HG02588 (cell line): ENCODE measurements around the gene BCKDHA.
"Not testable (repeated sequence)": the region's sequence is repeated elsewhere in the genome, so short reads cannot be mapped to it uniquely, and the experiment has no call there.

Source experiments
- ATAC-seq: cut with Tn5 transposase; IDR thresholded peaks from one replicate; pipeline ENCODE4 v1.9.1; 2021; ENCODE audit warnings: mild to moderate bottlenecking, moderate library complexity; ENCODE audit not compliant: unreplicated experiment

The BCKDHA gene

DNA sequence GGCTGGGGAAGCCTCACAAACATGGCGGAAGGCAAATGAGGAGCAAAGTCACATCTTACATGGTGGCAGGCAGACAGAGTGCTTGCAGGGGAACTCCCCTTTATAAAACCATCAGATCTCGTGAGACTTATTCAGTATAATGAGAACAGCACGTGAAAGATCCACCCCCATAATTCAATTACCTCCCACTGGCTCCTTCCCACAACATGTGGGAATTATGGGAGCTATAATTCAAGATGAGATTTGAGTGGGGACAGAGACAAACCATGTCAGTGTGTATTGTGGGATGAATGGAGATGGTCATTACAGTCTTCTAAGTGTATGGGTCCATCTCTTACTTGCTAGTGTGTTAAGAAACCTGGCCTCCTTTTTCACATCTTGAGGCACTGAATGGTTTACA lies 4.4 kb downstream of the BCKDHA start:
- ATAC-seq = no peak

GRCh38 chr19:41403181-41403970 lies 5.8 kb downstream of the BCKDHA start:
- ATAC-seq = no peak

DNA sequence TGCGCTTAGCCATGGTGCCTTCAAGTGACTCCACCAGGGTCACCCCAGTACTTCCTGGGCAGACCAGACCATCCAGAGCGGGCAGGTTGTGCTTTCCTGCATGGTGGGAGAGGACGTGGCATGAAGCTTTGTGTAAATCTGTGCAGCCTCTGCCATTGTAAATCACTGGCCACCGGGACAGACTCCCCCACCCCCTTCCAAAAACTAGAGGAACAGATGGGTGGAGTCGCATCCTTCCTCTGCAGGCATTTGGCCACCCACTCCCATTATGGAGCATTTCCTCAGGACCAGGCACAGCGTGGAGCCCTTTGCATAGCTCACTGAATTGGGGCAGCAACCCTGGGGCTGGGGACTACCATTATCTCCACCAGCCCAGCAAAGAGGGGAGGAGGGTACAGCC lies 8.2 kb downstream of the BCKDHA start:
- ATAC-seq = no peak

- no peak for ATAC-seq
Observed at GRCh38 chr19:41407271-41407670, 9.7 kb downstream of the BCKDHA start.

DNA sequence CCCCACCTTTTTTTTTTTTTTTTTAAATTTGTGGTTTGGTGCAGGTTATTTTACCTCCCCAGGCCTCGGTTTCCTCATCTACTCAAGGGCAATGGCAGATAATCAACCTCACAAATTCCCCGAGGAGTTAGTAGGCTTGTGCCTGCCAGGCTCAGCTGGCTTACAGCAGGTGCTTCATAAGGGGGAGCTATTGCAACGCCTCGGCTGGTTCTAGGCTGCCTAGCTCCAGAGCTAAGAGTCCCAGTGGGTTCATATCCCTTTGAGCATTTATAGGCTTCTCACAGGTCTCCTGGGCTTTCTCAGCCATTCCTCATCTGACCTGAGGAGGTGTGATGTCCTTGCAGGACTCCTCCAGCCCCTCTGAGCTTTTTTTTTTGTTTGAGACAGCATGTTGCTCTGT lies 10.6 kb downstream of the BCKDHA start:
- no peak for ATAC-seq

DNA sequence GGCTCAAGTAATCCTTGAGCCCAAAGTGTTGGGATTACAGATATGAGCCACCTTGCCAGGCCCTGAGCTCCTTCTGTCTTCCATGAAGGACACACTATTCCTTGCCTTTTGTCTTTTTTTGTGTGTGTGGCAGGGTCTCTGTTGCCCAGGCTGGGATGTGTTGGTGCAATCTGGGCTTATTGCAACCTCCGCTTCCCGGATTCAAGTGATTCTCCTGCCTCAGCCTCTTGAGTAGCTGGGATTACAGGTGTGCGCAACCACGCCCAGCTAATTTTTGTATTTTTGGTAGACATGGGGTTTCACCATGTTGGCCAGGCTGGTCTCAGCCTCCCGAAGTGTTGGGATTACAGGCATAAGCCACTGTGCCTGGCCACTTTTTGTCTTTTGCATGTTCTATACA lies 11.2 kb downstream of the BCKDHA start:
- ATAC-seq = not testable (repeated sequence)

DNA sequence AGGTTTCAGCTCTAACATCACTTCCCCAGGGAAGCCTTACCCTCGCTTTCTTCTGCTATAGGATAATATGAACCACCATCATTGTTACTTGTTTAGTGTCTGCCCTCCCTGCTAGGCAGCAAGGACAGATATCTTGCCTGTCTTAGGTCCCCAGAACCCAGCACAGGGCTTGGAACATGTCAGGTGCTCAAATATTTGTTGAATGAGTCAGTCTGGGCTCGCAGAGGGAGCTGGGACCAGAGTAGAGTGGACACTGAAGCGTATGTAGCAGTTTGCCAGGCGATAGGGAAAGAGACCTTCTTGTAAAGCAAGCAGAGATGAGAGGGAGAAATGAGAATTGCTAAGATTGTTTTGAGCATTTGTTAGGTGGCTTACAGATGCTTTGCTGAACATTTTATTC lies 11.7 kb downstream of the BCKDHA start:
- ATAC-seq = no peak

- ATAC-seq = no peak
Observed at GRCh38 chr19:41410336-41411054, 12.9 kb downstream of the BCKDHA start.

- no peak for ATAC-seq
Observed at GRCh38 chr19:41411100-41411967, 13.7 kb downstream of the BCKDHA start.

GRCh38 chr19:41411968-41412265 lies 14.3 kb downstream of the BCKDHA start:
- no peak for ATAC-seq

DNA sequence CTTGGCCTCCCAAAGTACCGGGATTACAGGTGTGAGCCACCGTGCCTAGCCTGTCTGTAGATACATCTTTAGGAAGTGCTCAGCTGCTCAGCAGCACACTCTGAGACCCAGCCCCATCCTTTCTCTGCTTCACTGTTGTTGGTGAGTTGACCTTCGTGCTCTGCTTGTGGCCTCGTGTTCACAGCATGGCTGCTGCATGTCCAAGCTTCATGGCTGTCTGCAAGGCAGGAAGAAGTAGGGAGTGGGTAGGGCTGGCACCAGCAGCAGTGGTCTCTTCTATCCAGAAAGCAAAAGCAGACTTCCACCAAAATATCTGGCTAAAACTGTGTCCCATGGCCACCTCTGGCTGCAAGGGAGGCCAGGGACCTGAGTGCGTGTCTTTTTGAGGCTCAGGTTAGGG lies 15.3 kb downstream of the BCKDHA start:
- no peak for ATAC-seq

GRCh38 chr19:41413947-41414346 lies 16.3 kb downstream of the BCKDHA start:
- ATAC-seq = no peak

DNA sequence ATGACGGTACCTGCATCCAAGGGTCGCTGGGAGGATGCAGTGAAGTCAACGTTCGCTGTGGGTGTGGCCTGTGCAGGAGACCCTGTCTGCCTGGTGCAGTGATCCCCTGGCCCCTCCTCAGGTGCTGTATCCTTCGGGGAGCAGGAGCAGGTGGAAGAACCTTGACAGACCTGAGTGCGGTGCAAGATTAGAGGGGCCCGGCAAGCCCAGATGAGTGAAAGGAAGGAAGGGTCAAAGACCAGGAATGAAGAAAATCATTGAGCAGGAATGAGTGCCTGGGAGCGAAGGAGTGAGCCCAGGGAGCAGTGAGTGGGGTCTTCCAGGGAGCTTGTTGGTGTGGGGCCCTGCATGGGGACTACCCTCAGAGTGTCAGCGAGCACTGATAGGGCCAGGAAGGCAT lies 16.8 kb downstream of the BCKDHA start:
- ATAC-seq = no peak

- no peak for ATAC-seq
Observed at GRCh38 chr19:41415154-41415571, 17.5 kb downstream of the BCKDHA start.

- ATAC-seq = no peak
Observed at GRCh38 chr19:41416194-41416674, 18.6 kb downstream of the BCKDHA start.

DNA sequence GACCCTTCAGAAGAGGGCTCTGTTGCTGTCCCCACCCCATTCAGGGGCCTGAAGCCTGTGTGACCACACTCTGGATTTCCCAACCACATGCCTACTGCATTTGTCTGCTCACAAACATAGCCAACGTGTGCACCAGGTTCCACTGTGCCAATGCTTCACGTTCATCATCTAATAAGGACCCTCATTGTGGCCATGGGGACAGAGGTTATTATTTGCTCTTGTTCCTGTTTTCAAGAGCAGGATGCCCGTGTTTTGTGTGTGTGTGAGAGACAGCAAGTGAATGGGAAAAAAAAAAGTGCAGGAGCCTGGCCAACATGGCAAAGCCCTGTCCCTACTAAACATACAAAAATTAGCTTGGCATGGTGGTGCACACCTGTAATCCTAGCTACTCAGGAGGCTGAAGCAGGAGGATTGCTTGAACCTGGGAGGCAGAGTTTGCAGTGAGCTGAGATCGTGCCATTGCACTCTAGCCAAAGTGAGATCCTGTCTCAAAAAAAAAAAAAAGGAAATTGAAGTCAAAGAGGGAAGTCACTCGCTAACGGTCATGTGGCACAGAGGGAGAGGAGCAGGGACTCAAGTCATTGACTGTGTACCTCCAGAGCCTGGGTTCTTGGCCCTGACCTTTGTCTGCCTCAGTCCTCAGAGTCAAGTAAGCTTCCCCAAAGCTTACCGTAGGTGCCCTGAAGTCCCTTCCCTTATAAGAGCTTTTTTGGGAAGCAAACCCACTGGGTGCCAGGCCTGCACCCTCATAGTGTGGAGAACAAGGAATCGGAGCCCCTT lies 22.7 kb downstream of the BCKDHA start:
- ATAC-seq = no peak

DNA sequence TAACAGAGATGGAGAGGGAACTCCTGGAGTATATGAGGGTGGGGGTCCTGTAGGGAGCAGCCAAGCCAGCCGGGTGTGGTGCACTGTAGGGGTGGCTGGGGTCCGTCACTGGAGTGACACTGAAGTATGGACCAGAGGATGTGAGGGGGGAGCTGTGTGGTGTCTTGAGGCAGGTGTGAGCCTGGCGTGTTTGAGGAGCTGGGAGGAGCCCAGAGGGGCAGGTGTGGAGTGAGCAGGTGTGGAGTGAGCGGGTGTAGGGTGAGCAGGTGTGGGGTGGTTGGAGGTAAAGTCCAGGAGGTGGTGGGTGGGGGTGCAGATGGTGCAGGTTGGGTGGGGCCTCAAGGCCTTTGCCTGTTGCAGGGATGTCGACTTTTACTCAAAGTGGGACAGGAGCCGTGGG lies 23.7 kb downstream of the BCKDHA start:
- ATAC-seq = no peak

GRCh38 chr19:41421973-41422372 lies 24.4 kb downstream of the BCKDHA start:
- no peak for ATAC-seq

GRCh38 chr19:41422456-41422855 lies 24.8 kb downstream of the BCKDHA start:
- no peak for ATAC-seq

GRCh38 chr19:41422955-41423354 lies 25.3 kb downstream of the BCKDHA start:
- ATAC-seq = no peak
